H1 (cell line): ENCODE measurements around the gene CPXM1. TPM values are rescaled to one million over a fixed set of nuclear protein-coding genes. Genes with fewer than 3 reads are reported as not detected.

ENCODE experiments used
- CTCF ChIA-PET: fragments of 300-600 bp; sonication (Branson Sonifier 250); formaldehyde crosslinking; loops from one replicate; lab custom pipeline; 2021; ENCODE audit not compliant: partially characterized antibody; lab: Charles Lee
- POLR2A ChIA-PET: fragments of 300-600 bp; sonication (Branson Sonifier 250); formaldehyde crosslinking; loops from one replicate; lab custom pipeline; 2021; ENCODE audit warnings: inconsistent platforms; ENCODE audit not compliant: partially characterized antibody; lab: Charles Lee
- DNase-seq, 2 experiments: peaks; one replicate each; pipeline versions ENCODE4 v3.0.0 to v3.0.0-alpha.2; 2010 to 2022; ENCODE audit warnings: low spot score in 2 of 2, low read depth in 1 of 2, mixed read lengths in 1 of 2
- FAIRE-seq: peaks from 2 replicates; lab custom pipeline; 2011; peaks lifted over from hg19 to GRCh38; lab: Jason Lieb, UNC
- H2AFZ ChIP-seq: 2 replicates; pipeline ENCODE4 v1.8.1; 2012; ENCODE audit warnings: low read length, inconsistent platforms
- H2AK5ac ChIP-seq: 2 replicates; pipeline ENCODE4 v1.6.1; 2013; ENCODE audit warnings: low read depth, low read length
- H2BK120ac ChIP-seq: replicated peaks from 2 replicates; pipeline ENCODE3; 2013; ENCODE audit warnings: low read depth, low read length, inconsistent platforms
- H2BK12ac ChIP-seq: 2 replicates; pipeline ENCODE4 v1.6.1; 2013; ENCODE audit warnings: low read depth, low read length
- H2BK15ac ChIP-seq: 2 replicates; pipeline ENCODE4 v1.6.1; 2013; ENCODE audit warnings: low read length
- H2BK20ac ChIP-seq: 2 replicates; pipeline ENCODE4 v1.6.1; 2013; ENCODE audit warnings: low read length
- H2BK5ac ChIP-seq: 2 replicates; pipeline ENCODE4 v1.6.1; 2013; ENCODE audit warnings: low read depth, low read length
- H3K14ac ChIP-seq: 2 replicates; pipeline ENCODE4 v1.6.1; 2013; ENCODE audit warnings: inconsistent platforms; ENCODE audit not compliant: insufficient read length
- H3K18ac ChIP-seq: 2 replicates; pipeline ENCODE4 v1.6.1; 2013; ENCODE audit warnings: low read length; ENCODE audit errors: extremely low read depth
- H3K23ac ChIP-seq: 2 replicates; pipeline ENCODE4 v1.6.1; 2013; ENCODE audit warnings: inconsistent platforms; ENCODE audit not compliant: insufficient read length
- H3K23me2 ChIP-seq: 2 replicates; pipeline ENCODE4 v1.6.1; 2013; ENCODE audit warnings: low read depth, low read length
- H3K27ac ChIP-seq: 2 replicates; pipeline ENCODE4 v1.6.1; 2011; ENCODE audit warnings: low read depth, low read length, inconsistent platforms
- H3K27me3 ChIP-seq, 4 experiments: replicated peaks in 1 of 4; 1 replicate in 1 of 4; 2 replicates in 3 of 4; pipeline versions ENCODE4 v1.6.1 to v1.8.1; 2011 to 2013; ENCODE audit warnings: low read length in 3 of 4, mild to moderate bottlenecking in 3 of 4, inconsistent platforms in 2 of 4, mixed read lengths in 2 of 4, moderate library complexity in 1 of 4; ENCODE audit not compliant: control insufficient read depth in 3 of 4, insufficient read depth in 3 of 4; ENCODE audit errors: extremely low read depth in 1 of 4
- H3K36me3 ChIP-seq, 4 experiments: 2 replicates each; pipeline versions ENCODE4 v1.6.1 to v1.8.1; 2011 to 2013; ENCODE audit warnings: mild to moderate bottlenecking in 4 of 4, low read length in 3 of 4, moderate library complexity in 2 of 4, control low read depth in 1 of 4, inconsistent platforms in 1 of 4; ENCODE audit not compliant: insufficient read depth in 4 of 4, control insufficient read depth in 2 of 4
- H3K4ac ChIP-seq: replicated peaks from 2 replicates; pipeline ENCODE3; 2013; ENCODE audit warnings: low read length, low read depth, mixed read lengths, inconsistent platforms; ENCODE audit not compliant: insufficient read length
- H3K4me1 ChIP-seq, 4 experiments: replicated peaks in 1 of 4; 1 replicate in 1 of 4; 2 replicates in 3 of 4; pipeline versions ENCODE4 v1.6.1 to v1.8.1; 2011 to 2013; ENCODE audit warnings: low read length in 3 of 4, inconsistent platforms in 2 of 4, mixed read lengths in 1 of 4; ENCODE audit not compliant: insufficient read depth in 4 of 4, control insufficient read depth in 3 of 4
- H3K4me2 ChIP-seq, 2 experiments: 2 replicates each; pipeline versions ENCODE4 v1.6.1 to v1.8.1; 2011 to 2013; ENCODE audit warnings: low read depth in 2 of 2, low read length in 2 of 2, control low read depth in 1 of 2, inconsistent platforms in 1 of 2, mild to moderate bottlenecking in 1 of 2; ENCODE audit not compliant: insufficient read depth in 1 of 2
- H3K4me3 ChIP-seq, 4 experiments: fragments of 200-600, 300-600 bp in 1 of 4; sonication (generic), shearing (Covaris generic), sonication (Bioruptor Twin) in 1 of 4; 2 replicates each; pipeline versions ENCODE4 v1.5.1 to v1.8.1; 2011 to 2016; ENCODE audit warnings: low read length in 4 of 4, low read depth in 3 of 4, control low read depth in 2 of 4, inconsistent platforms in 2 of 4, mild to moderate bottlenecking in 2 of 4, mixed read lengths in 1 of 4, moderate library complexity in 1 of 4; ENCODE audit not compliant: insufficient read depth in 2 of 4; ENCODE audit errors: extremely low read depth in 1 of 4
- H3K56ac ChIP-seq: replicated peaks from 2 replicates; pipeline ENCODE3; 2013; ENCODE audit warnings: low read depth, mild to moderate bottlenecking, mixed read lengths, low read length, inconsistent platforms; ENCODE audit not compliant: insufficient read length
- H3K79me1 ChIP-seq: 2 replicates; pipeline ENCODE4 v1.6.1; 2013; ENCODE audit warnings: low read depth, low read length, control low read depth
- H3K79me2 ChIP-seq, 2 experiments: 2 replicates each; pipeline versions ENCODE4 v1.6.1 to v1.8.1; 2012 to 2013; ENCODE audit warnings: low read length in 2 of 2, mild to moderate bottlenecking in 2 of 2, inconsistent platforms in 1 of 2; ENCODE audit not compliant: insufficient read depth in 2 of 2, control insufficient read depth in 1 of 2
- H3K9ac ChIP-seq, 4 experiments: replicated peaks in 1 of 4; 1 replicate in 1 of 4; 2 replicates in 3 of 4; pipeline versions ENCODE4 v1.6.1 to v1.8.1; 2011 to 2013; ENCODE audit warnings: low read depth in 3 of 4, low read length in 3 of 4, control low read depth in 2 of 4, mild to moderate bottlenecking in 2 of 4, moderate library complexity in 2 of 4, inconsistent platforms in 1 of 4; ENCODE audit errors: extremely low read depth in 1 of 4
- H3K9me3 ChIP-seq, 2 experiments: 2 replicates each; pipeline versions ENCODE4 v1.6.1 to v1.8.1; 2012 to 2013; ENCODE audit warnings: mild to moderate bottlenecking in 2 of 2, moderate library complexity in 2 of 2, control low read depth in 1 of 2, inconsistent platforms in 1 of 2, low read depth in 1 of 2, low read length in 1 of 2, mixed read lengths in 1 of 2; ENCODE audit not compliant: insufficient read depth in 2 of 2
- H4K20me1 ChIP-seq, 2 experiments: replicated peaks in 1 of 2; 2 replicates each; pipeline versions ENCODE3 to v1.8.1; 2011 to 2013; ENCODE audit warnings: inconsistent platforms in 2 of 2, low read length in 2 of 2, mild to moderate bottlenecking in 1 of 2; ENCODE audit not compliant: insufficient read depth in 2 of 2, control insufficient read depth in 1 of 2
- H4K5ac ChIP-seq: 2 replicates; pipeline ENCODE4 v1.6.1; 2013; ENCODE audit warnings: low read length, low read depth, mixed read lengths, inconsistent platforms; ENCODE audit not compliant: insufficient read length
- H4K8ac ChIP-seq: 2 replicates; pipeline ENCODE4 v1.8.0; 2013; ENCODE audit warnings: mild to moderate bottlenecking, moderate library complexity, low read length, inconsistent platforms; ENCODE audit not compliant: insufficient read depth; ENCODE audit errors: extremely low read depth
- H4K91ac ChIP-seq: replicated peaks from 2 replicates; pipeline ENCODE3; 2013; ENCODE audit warnings: low read length, mixed read lengths, inconsistent platforms; ENCODE audit not compliant: insufficient read length
- BACH1 ChIP-seq: IDR thresholded peaks from 2 replicates; pipeline ENCODE4 v1.6.1; 2012; ENCODE audit warnings: low read length, improper control_type of control experiment
- BRCA1 ChIP-seq: IDR thresholded peaks from 2 replicates; pipeline ENCODE4 v1.6.1; 2012; ENCODE audit warnings: low read depth, low read length, improper control_type of control experiment
- EP300 ChIP-seq, 2 experiments: IDR thresholded peaks; 1 replicate in 1 of 2; 2 replicates in 1 of 2; pipeline ENCODE4 v1.6.1; 2011 to 2012; ENCODE audit warnings: low read depth in 2 of 2, low read length in 2 of 2, mild to moderate bottlenecking in 2 of 2, borderline replicate concordance in 1 of 2, inconsistent platforms in 1 of 2, moderate library complexity in 1 of 2
- JUND ChIP-seq: IDR thresholded peaks from 2 replicates; pipeline ENCODE4 v1.6.1; 2011; ENCODE audit warnings: mild to moderate bottlenecking, improper control_type of control experiment, low read length
- KDM5A ChIP-seq: fragments of 200-600 bp; IDR thresholded peaks from 2 replicates; pipeline ENCODE4 v1.7.1; 2012; ENCODE audit warnings: mild to moderate bottlenecking, low read length, inconsistent platforms, mixed read lengths
- MAFK ChIP-seq: IDR thresholded peaks from 2 replicates; pipeline ENCODE4 v1.6.1; 2012; ENCODE audit warnings: low read depth, mild to moderate bottlenecking, improper control_type of control experiment, low read length
- POU5F1 ChIP-seq: IDR thresholded peaks from 2 replicates; pipeline ENCODE4 v1.6.1; 2011; ENCODE audit warnings: low read depth, mild to moderate bottlenecking, low read length, moderate library complexity
- RFX5 ChIP-seq: IDR thresholded peaks from 2 replicates; pipeline ENCODE4 v1.6.1; 2011; ENCODE audit warnings: low read depth, low read length, improper control_type of control experiment, borderline replicate concordance
- TAF7 ChIP-seq: optimal IDR thresholded peaks from 2 replicates; pipeline ENCODE3; 2011; ENCODE audit warnings: low read depth, mild to moderate bottlenecking, inconsistent platforms, low read length, moderate library complexity, borderline replicate concordance
- TBP ChIP-seq: IDR thresholded peaks from 2 replicates; pipeline ENCODE4 v1.6.1; 2011; ENCODE audit warnings: low read depth, low read length, improper control_type of control experiment
- whole genome bisulfite sequencing, 2 experiments: shearing (Covaris generic) in 1 of 2; methylation state at CpG; one replicate each; pipeline versions ENCODE4 v1.1.6 to v1.1.7; 2013 to 2015; ENCODE audit warnings: low lambda C conversion rate in 2 of 2, mixed read lengths in 2 of 2, inconsistent platforms in 1 of 2, low coverage in 1 of 2, missing lambda C conversion rate in 1 of 2; ENCODE audit not compliant: insufficient replicate concordance in 2 of 2, insufficient coverage in 1 of 2, insufficient read length in 1 of 2; ENCODE audit errors: extremely low coverage in 1 of 2, missing lambda C conversion rate in 1 of 2; 5-methylcytosine and 5-hydroxymethylcytosine counted together
- polyA plus RNA-seq, 7 experiments: library from polyadenylated mRNA; depleted of rRNA in 3 of 7; stranded (reverse) in 5 of 7; unstranded in 2 of 7; fragments of >200 nt in 5 of 7; fragments of 200-250 nt in 2 of 7; gene quantifications; 1 replicate in 5 of 7; 2 replicates in 1 of 7; 4 replicates in 1 of 7; pipeline versions ENCODE4 v1.2.1 to v1.2.3, GENCODE V29; 2011 to 2013; ENCODE audit warnings: missing spikeins in 2 of 7, mixed read lengths in 2 of 7
- total RNA-seq: library from RNA; stranded (reverse); fragmentation: NEBNext Ultra II Directional; extraction: Animal tissue kit (Norgen Biotek cat#: 25700); gene quantifications from 2 replicates; pipeline ENCODE4 v1.2.1, GENCODE V29; 2021
- TF ChIP-seq, protein P1 (sequence below), 3 experiments: IDR thresholded peaks; 1 replicate in 2 of 3; 2 replicates in 1 of 3; pipeline versions ENCODE4 v1.5.1 to v1.6.1; 2011; ENCODE audit warnings: low read length in 3 of 3, mild to moderate bottlenecking in 3 of 3, inconsistent platforms in 2 of 3, low read depth in 1 of 3, moderate library complexity in 1 of 3; ENCODE audit not compliant: insufficient read depth in 1 of 3; ENCODE audit errors: control extremely low read depth in 1 of 3

The CPXM1 gene
- total and polyA plus RNA-seq, 2 of the 8 experiments (the other 6 are each of a cell fraction or from before 2014, with no cell fraction given): 31.3 to 81.9 TPM

DNA sequence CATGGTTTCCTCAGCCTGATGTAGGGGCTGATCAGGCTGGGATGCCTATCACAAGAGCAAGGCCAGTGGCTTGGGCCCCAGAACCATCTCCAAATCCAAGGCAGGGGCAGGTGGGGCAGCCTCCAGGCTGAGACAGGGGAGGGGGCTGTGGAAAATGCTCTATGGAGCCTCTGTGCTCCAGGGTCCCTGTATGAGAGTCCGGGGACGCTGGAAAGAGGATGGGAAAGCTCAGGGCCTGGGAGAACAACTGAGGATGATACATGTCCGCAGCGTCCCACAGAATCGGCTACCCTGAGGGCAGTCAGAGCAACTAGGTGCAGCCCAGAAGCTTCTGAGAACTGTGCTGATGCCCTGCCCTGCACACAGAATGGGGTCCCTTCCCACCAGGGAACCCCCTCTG lies 43.4 kb downstream of the CPXM1 start:
- Histone ChIP-seq H3K23ac (no peak overlapping the region), H3K27ac (no peak overlapping the region), H4K20me1 (peaks cover 0 to 2% of the 10 kb centered on the region in 2 experiments), H3K18ac (no peak overlapping the region), H3K4me1 (peaks cover 0 to 21% (median 9%) of the 10 kb centered on the region in 4 experiments; a peak in 6 of 7 replicates), H3K79me2 (no peaks in the 10 kb centered on the region), H3K4me3 (no peak overlapping the region), H3K9ac (no peak overlapping the region), H4K8ac (no peak overlapping the region), H3K27me3 (peaks cover 6 to 25% (median 22%) of the 10 kb centered on the region in 4 experiments), H3K9me3 (no peaks in the 10 kb centered on the region), H2BK15ac (no peak overlapping the region), H2AK5ac (no peak overlapping the region), H2BK120ac (no peak overlapping the region), H2BK20ac (no peak overlapping the region), H4K5ac (no peak overlapping the region), H3K56ac (no peak overlapping the region), H3K4ac (no peak overlapping the region), H3K14ac (no peak overlapping the region), H2BK5ac (no peak overlapping the region), H3K23me2 (peaks cover 9% of the 10 kb centered on the region; the same call in 1 of the 2 replicates), H3K36me3 (peaks cover 0 to under 1% (median 0%) of the 10 kb centered on the region in 4 experiments; a peak in 1 of 8 replicates), H3K79me1 (no peaks in the 10 kb centered on the region), H2BK12ac (no peak overlapping the region), H2AFZ (no peak overlapping the region), H4K91ac (no peak overlapping the region), H3K4me2 (no peak overlapping the region)
- ChIA-PET CTCF (interaction anchor here (1.4 to 9.0 kb wide), 6 partner anchors 20 to 244 kb away, joined by 3 to 151 read pairs (median 8); partner anchors contain the start of gene EBF4), POLR2A (no interaction called here)
- WGBS, 2 experiments: 84% methylated on average over 5 of the region's 5 CpGs; no CpG with 5 or more reads in 1 of the 2 experiments
- FAIRE-seq: no peak
- no peak for DNase-seq
- TF ChIP-seq, protein P1, sequence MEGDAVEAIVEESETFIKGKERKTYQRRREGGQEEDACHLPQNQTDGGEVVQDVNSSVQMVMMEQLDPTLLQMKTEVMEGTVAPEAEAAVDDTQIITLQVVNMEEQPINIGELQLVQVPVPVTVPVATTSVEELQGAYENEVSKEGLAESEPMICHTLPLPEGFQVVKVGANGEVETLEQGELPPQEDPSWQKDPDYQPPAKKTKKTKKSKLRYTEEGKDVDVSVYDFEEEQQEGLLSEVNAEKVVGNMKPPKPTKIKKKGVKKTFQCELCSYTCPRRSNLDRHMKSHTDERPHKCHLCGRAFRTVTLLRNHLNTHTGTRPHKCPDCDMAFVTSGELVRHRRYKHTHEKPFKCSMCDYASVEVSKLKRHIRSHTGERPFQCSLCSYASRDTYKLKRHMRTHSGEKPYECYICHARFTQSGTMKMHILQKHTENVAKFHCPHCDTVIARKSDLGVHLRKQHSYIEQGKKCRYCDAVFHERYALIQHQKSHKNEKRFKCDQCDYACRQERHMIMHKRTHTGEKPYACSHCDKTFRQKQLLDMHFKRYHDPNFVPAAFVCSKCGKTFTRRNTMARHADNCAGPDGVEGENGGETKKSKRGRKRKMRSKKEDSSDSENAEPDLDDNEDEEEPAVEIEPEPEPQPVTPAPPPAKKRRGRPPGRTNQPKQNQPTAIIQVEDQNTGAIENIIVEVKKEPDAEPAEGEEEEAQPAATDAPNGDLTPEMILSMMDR (IDR thresholded peaks at IDR 0.05; ENCODE audit: control extremely low read depth in 1 of 3, insufficient read depth in 1 of 3, low read depth in 1 of 3, low read length in 3 of 3): no peak
- TF ChIP-seq BACH1 (no peak), RFX5 (no peak), TAF7 (no peak), BRCA1 (no peak), KDM5A (no peak), EP300 (IDR thresholded peaks at IDR 0.05; ENCODE audit: borderline replicate concordance in 1 of 2, low read depth in 2 of 2, low read length in 2 of 2) (no peak), MAFK (no peak), TBP (no peak), JUND (no peak), POU5F1 (no peak)
